Nephron progenitor cell (in vitro differentiated cells): ENCODE measurements around the gene PSG7.
"Not testable (repeated sequence)": the region's sequence is repeated elsewhere in the genome, so short reads cannot be mapped to it uniquely, and the experiment has no call there.

Experiments used
- DNase-seq: peaks from one replicate; pipeline ENCODE4 v3.0.0; 2021
- H3K27ac Mint-ChIP-seq: 2 replicates; pipeline ENCODE4 v1.8.0; 2021; ENCODE audit warnings: mild to moderate bottlenecking, moderate library complexity, mixed read lengths
- H3K27me3 Mint-ChIP-seq: 2 replicates; pipeline ENCODE4 v1.8.0; 2021; ENCODE audit warnings: mild to moderate bottlenecking, low read depth, mixed read lengths; ENCODE audit not compliant: poor library complexity
- H3K36me3 Mint-ChIP-seq: 2 replicates; pipeline ENCODE4 v1.8.0; 2021; ENCODE audit warnings: low read depth, mixed read lengths
- H3K4me1 Mint-ChIP-seq: 2 replicates; pipeline ENCODE4 v1.8.0; 2021; ENCODE audit warnings: mixed read lengths
- H3K4me3 Mint-ChIP-seq: 2 replicates; pipeline ENCODE4 v1.8.0; 2021; ENCODE audit warnings: mild to moderate bottlenecking, moderate library complexity, mixed read lengths
- H3K9me3 Mint-ChIP-seq: 2 replicates; pipeline ENCODE4 v1.8.0; 2021; ENCODE audit warnings: mild to moderate bottlenecking, moderate library complexity, mixed read lengths
- TF ChIP-seq, protein P1 (sequence below): fragments of 200-600 bp; sonication (generic); IDR thresholded peaks from 2 replicates; pipeline ENCODE4 v1.5.0; 2021; ENCODE audit warnings: antibody characterized with exemption

PSG7 gene

DNA sequence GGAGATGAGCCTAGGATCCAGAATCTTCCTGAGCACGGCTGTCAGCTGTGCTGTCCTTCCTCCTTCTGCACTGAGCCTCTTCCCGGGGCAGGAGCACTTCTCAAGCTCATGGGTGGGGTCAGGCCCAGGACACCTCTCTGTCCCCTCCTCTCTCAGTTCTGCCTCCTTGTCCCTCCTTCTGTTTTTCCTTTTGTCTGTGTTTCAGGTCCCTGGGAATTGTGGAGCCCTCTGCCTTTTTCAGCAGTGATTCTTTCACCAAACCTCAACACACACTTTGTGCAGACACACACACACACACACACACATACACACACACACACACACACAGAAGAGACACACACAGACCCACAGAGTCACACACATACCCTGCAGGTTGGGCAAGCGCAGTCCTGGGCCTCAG, at the start of gene PSG7:
PSG7 (minus strand) TSS at position 101 of the 400 bp plus-strand sequence. CDS start 131 bp downstream, outside the sequence.
- H3K36me3 Mint-ChIP-seq, H3K4me1 Mint-ChIP-seq, H3K27ac Mint-ChIP-seq, H3K27me3 Mint-ChIP-seq, H3K4me3 Mint-ChIP-seq, DNase-seq: not testable (repeated sequence)
- peaks cover 94% of the 10 kb centered on the region for H3K9me3 Mint-ChIP-seq

DNA sequence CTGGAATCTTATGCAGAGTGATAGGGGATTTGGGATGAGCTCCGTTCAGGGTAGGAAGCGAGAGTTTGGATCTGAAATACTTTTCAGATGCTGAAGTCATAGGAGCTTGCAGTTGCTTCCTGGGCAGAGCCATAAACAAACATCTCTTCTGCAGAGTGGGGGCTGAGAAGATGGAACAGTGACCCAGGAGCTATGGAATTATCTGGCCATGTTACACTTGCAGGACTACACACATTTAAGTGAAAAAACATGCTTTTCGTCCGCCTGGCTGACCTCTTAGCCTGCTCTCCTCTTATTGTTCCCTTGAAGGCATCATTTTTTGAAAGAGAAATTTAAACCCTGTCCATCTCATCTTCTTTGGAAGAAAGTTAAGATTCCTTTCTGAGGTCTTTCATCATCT, 48.6 kb upstream of the PSG7 start:
- no peak for DNase-seq
- H3K9me3 Mint-ChIP-seq = peaks cover 65% of the 10 kb centered on the region
- H3K27ac Mint-ChIP-seq = no peak overlapping the region
- H3K4me1 Mint-ChIP-seq = no peaks in the 10 kb centered on the region
- no peaks in the 10 kb centered on the region for H3K36me3 Mint-ChIP-seq
- TF ChIP-seq, protein P1, sequence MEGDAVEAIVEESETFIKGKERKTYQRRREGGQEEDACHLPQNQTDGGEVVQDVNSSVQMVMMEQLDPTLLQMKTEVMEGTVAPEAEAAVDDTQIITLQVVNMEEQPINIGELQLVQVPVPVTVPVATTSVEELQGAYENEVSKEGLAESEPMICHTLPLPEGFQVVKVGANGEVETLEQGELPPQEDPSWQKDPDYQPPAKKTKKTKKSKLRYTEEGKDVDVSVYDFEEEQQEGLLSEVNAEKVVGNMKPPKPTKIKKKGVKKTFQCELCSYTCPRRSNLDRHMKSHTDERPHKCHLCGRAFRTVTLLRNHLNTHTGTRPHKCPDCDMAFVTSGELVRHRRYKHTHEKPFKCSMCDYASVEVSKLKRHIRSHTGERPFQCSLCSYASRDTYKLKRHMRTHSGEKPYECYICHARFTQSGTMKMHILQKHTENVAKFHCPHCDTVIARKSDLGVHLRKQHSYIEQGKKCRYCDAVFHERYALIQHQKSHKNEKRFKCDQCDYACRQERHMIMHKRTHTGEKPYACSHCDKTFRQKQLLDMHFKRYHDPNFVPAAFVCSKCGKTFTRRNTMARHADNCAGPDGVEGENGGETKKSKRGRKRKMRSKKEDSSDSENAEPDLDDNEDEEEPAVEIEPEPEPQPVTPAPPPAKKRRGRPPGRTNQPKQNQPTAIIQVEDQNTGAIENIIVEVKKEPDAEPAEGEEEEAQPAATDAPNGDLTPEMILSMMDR = no peak
- peaks cover 6% of the 10 kb centered on the region for H3K27me3 Mint-ChIP-seq
- H3K4me3 Mint-ChIP-seq = no peak overlapping the region

DNA sequence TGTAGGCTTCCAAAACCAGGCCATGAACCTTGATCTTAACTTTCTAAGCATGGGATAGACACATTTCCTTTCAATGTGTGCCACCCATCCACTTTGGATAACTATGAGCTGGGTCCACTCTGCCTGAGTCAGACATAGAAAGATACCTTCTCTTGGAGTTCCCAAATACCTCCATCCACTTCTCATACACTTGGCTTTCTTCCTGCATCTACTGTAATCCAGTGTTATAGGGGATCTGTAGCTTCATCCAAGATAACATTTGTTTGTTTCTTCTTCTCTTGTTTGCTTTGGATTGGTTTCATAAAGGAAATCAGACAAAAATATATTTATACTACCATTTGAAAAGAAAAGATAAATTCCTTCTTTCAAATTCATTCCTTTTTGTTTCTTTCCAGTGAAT, 45.1 kb upstream of the PSG7 start:
- H3K27me3 Mint-ChIP-seq, H3K4me3 Mint-ChIP-seq, H3K4me1 Mint-ChIP-seq, H3K27ac Mint-ChIP-seq, DNase-seq, H3K36me3 Mint-ChIP-seq: not testable (repeated sequence)
- peaks cover 65% of the 10 kb centered on the region for H3K9me3 Mint-ChIP-seq

DNA sequence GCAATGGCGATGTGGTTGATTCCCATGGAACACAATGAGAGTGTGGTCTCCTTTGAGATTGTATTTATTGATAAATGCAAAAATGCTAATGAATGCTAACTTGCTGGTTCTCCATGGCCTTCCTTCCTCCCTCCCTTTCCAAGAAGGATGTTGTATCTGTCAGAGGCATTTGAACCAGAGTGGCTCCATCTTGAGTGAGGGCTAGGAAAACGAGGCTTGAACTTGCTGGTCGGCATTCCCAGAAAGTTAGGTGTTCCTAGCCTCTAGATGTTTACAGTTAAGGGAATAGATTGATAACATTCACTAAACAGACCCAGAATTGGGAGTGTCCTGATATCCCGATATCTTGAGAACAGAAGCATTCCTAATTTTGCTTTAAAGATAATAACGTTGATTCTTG, 34.4 kb upstream of the PSG7 start:
- not testable (repeated sequence) for H3K27ac Mint-ChIP-seq, H3K4me1 Mint-ChIP-seq, H3K4me3 Mint-ChIP-seq, DNase-seq, H3K27me3 Mint-ChIP-seq, H3K36me3 Mint-ChIP-seq
- H3K9me3 Mint-ChIP-seq = peaks cover 84% of the 10 kb centered on the region

DNA sequence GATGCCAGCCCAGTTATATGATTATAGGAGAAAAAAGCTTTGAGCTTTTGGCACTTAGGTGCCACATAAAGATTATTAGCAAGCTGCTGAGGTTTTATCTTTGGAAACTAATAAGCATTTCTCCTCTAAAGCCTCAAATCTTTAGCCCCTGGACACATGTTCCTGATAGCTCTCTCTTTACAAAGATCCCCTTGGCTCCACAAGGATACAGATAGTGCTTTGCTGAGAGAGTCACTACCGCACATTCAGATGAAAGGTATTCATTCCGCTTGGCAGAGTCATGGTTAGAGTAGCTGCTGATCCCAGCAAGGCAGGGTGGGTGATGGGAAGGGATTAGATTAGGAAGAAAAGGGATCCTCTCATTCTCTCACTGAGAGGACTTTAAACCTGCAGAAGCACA, 28.2 kb upstream of the PSG7 start:
- no peak overlapping the region for H3K4me3 Mint-ChIP-seq

DNA sequence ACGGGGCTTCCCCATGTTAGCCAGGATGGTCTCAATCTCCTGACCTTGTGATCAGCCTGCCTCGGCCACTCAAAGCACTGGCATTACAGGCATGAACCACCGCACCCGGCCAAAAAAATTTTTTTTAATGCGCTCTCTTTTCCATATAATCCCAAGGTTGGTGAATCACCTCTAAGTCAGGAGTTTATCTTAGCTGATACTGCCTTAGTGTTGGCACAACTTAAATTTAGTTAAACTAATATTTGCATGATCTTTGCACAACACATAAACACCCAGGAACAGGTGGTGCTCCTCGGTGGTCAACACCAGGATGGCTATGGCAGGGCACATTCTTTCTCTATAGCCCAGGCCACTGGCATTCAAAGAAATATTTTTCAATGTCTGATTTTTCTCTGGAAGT, 24.1 kb upstream of the PSG7 start:
- Mint-ChIP-seq H3K27ac (no peak overlapping the region), H3K4me1 (no peaks in the 10 kb centered on the region), H3K27me3 (no peaks in the 10 kb centered on the region), H3K4me3 (no peak overlapping the region), H3K9me3 (peaks cover 87% of the 10 kb centered on the region), H3K36me3 (no peaks in the 10 kb centered on the region)
- TF ChIP-seq, protein P1 = no peak
- DNase-seq = no peak

More for the DNA sequence above, 28.2 kb upstream of the PSG7 start:
- TF ChIP-seq, protein P1 = no peak
- Mint-ChIP-seq H3K9me3 (peaks cover 90% of the 10 kb centered on the region), H3K36me3 (no peaks in the 10 kb centered on the region), H3K4me1 (no peaks in the 10 kb centered on the region), H3K27me3 (no peaks in the 10 kb centered on the region), H3K27ac (no peak overlapping the region)
- no peak for DNase-seq

DNA sequence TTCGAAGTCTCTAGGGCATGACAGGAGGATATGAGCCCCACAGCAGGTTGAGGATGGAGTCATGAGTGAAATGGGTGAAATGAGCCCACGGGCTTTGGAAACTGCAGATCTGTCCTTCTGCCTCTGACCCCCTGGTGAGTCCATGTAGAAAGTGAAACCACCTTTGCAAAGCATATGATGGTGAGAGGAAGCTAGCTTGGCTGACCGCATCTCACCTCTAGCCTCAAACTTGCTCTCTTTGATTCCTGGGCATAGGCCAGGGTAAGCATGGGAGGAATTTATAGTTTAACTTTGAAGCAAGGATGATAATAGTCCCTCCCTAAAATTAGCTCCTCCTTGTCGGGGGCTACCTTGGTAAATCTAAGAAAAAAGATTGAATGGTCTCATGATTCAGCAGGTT, 15.1 kb upstream of the PSG7 start:
- not testable (repeated sequence) for H3K4me3 Mint-ChIP-seq, H3K4me1 Mint-ChIP-seq, H3K27ac Mint-ChIP-seq, H3K36me3 Mint-ChIP-seq, H3K27me3 Mint-ChIP-seq, DNase-seq
- peaks cover 67% of the 10 kb centered on the region for H3K9me3 Mint-ChIP-seq

DNA sequence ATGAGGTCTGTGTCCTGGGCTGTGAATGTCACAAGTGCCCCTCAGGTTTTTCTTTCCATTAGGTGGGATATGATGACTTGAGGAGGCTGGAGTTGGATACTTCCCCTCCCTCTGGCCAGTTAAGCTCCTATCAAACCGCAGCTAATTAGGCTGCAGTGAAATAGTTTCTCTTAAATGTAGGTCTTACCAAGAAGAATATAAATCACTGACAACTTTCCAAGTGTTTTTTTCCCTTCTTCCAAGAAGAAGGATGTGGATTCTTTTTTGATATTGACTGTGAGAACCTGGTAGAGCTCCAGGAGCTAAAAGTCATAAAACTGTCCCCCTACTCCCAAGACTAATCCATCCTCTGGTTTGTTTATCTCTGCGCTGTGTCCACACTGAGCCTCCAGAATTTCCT, 14.5 kb upstream of the PSG7 start:
- H3K27ac Mint-ChIP-seq, H3K4me1 Mint-ChIP-seq, H3K27me3 Mint-ChIP-seq, H3K36me3 Mint-ChIP-seq, H3K4me3 Mint-ChIP-seq, DNase-seq: not testable (repeated sequence)
- H3K9me3 Mint-ChIP-seq = peaks cover 71% of the 10 kb centered on the region
